HK-2 (cell line): Measurements from ENCODE around the gene BOD1.
"Not testable (repeated sequence)": the region's sequence is repeated elsewhere in the genome, so short reads cannot be mapped to it uniquely, and the experiment has no call there.

Experiments used
- DNase-seq: peaks from one replicate; pipeline ENCODE4 v3.0.0-alpha.2; 2018; ENCODE audit not compliant: unreplicated experiment

BOD1 gene

DNA sequence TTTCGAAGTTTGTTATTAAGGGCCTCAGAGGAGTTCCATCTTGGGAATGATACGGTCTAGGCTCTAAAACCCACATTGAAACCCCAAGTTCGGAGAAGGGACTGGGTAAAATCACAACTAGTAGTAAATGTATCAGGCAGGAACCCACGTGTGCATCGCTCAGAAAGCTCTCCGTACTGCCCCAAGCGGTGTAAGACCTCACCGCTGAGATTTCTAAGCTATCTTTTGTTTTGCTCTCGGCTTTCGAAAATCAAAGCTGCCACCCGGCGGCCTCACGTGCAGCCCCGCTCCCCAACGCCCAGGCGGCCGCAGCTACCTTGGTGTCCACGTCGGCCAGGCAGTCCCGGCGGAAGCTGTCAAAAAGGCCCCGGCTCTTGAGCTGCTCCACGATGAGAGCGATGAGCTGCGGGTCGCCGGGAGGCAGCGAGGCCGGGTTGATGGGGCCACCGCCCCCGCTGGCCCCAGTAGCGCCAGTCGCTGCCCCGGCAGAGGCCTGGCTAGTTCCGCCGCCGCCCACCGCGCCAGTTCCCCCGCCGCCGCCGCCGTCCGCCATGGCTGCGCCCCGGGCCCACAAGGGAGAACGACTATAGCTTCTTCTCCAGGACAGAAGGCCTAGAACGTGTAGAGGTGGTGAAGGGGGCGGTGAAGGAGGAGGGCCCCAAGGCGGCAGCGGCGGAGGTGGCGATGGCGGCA, 420 bp downstream of the BOD1 start:
- peak; percentile 42 for DNase-seq

DNA sequence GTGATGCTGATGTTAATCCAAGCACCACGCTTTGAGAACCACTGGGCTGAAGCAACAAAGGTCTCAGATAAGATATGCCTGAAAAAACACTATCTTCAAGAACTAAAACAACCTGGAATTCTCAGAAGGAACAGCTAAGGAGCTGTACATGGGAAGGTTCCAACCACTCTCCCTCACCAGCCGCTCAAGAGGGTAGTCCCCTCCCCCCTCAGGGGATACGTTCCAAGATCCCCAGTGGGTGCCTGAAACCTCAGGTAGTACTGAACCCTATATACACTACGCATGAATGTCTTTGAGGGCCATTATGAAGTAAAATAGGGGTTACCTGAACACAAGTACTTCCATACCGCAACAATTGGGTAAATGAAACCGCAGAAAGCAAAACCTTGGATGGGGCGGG, 1.9 kb downstream of the BOD1 start:
- DNase-seq: no peak

DNA sequence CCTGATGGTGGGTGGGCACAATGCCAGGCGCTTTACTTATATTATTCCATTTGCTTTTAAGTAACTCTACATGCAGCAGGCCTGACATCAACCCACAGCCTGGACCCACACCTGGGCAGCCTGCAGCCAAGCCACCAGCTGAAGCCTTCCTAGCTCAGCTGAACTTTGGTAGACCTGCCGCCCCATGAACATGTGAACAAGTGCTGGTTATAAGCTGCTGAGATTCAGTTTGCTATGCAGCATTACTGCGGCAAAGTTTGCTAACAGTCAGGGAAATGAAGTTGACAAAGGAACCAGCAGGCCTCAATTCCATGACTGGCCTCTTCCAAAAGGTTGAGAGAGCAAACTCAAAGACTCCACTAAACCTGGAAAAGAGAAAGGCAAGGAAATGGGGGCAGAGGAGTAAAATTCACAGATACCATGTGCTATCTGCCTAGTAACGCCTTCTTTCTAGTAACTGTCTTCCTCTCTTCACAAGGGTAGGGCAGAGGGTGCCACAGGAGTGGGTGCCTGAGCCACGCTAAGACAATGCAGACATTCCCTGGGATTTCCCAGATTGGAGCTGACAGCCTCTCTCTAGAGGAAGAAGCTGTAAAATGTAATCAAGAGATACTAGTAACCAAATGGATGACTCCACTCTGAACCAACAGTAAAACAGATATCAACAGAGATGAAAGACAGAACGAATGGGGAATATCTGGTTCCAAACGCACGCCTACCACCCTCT, 2.9 kb downstream of the BOD1 start:
- DNase-seq: no peak

DNA sequence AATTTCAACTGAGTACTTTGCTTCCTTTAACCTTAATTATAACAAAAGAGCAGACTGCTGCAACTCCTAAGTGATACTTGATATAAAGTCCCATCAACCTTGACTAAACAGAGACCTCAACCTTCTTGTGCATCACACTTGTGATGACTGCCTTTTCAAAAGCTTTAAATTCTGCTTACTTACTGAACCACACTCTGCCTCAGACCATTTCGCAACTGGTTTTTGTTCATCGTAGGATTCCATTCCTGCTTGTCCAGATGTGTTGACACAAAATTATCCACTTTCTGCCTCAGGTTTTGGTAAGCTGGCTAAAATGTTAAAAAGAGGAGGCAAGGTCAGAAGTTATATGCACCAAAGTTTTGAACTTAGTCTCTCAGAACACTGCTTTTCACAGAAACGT, 3.5 kb downstream of the BOD1 start:
- no peak for DNase-seq

DNA sequence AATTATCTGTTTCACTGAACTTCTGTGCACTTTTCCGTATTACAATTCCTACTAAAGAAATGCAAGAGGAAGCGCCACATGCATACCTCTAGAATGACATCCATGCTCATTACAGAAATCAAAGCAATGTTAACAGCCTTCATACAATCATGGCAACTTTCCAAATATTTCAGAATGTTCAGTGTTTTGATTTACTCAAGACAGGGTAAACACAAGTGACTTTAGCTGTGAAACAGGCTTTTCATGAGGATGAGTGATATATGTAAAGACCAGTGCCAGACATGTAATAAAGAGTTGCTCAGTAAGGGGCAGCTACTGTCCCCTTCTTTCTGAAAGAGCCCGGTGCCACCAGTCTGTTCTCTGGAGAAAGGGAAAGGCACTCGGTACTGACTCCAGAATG, 4.7 kb downstream of the BOD1 start:
- no peak for DNase-seq

DNA sequence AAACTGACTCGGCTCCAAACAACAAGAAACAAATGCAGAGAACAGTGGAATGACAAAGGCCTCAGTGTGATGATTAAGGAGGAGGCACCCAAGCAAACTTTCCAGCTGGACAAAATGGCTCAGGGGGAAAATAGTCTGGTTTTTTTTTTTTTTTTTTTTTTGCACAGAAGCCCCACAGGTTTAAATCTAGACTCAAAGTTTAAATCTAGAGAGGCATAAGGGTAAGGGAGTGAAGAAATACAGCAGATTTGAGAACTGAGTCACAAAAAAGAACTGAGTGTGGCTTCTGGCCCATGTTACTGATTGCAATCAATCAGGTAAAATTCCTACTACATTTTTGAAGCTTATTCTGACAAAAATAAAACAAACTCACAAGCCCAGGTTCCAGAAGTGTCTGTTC, 12.3 kb downstream of the BOD1 start:
- no peak for DNase-seq

DNA sequence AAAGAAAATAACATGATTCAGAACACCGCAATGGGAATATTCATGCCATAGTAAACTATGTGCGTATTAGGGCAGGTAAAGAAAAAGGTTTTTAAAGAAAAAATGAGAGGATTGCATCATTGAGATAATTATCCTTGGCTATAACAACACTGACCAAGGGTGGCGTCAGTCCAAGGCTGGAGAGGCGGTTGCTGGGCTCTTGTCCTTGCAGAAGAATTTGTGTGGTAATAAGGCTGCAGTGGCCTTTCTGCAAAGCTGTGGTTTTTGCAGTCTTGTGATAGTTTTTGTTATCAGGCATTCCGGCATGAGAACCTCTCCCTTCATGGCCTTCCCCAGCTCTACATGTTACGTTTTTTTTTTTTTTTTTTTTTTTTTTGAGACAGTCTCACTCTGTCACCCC, 14.0 kb downstream of the BOD1 start:
- DNase-seq: no peak

DNA sequence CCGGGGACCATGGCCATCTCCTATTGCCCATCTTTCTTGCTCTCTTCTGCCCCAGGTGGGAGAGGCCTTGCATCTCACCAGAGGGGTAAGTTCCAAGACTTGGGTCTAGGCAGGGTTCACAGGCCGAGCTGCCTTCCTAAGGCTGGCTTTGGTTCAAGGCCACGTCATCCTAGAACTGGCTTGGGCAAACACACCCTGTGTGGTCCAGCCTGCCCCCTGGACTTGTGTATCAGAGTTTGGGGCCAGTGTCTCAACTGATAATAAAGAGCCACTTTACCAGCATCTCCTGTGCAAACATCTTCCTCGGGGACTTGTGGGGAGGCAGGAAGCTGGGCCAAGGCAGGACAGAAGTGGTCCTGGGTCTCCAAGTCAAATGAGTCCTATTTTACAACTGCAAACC, 17.8 kb downstream of the BOD1 start:
- DNase-seq: no peak

DNA sequence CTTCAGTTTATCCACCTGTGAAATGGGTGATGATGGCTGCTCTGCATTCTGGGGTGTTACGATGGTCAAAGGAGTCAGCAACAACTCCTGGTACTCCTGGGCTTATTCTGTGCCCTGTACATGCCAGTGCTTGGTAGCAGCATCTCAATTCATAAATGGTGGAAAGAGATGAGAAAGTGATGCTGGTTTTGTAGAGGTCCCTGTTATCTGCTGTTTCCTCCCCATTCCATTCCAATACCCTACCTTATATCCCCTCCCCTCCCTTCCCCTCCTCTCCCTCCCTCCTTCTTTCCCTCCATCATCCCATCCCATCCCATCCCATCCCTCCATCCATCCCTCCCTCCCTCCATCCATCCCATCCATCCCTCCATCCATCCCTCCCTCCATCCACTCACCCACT, 19.1 kb downstream of the BOD1 start:
- DNase-seq: no peak

DNA sequence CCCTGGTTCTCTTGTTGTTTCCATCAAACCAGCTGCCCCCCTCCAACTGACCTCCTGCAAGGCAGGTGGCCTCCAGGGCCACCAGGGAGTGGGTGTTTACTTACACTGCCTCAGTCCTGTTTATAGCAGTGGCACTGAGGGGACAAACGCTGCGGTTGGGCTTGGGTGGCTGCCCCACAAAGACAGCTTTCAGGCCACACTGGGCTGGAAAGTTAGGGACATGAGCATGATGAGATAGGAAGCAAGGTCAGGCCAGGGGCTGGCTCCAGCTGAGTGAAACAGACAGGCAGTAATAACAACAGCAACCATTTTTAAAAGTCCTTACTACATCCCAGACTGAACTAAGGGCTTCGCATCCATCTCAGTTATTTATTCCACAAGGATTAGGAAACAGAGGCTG, 20.6 kb downstream of the BOD1 start:
- DNase-seq: no peak

DNA sequence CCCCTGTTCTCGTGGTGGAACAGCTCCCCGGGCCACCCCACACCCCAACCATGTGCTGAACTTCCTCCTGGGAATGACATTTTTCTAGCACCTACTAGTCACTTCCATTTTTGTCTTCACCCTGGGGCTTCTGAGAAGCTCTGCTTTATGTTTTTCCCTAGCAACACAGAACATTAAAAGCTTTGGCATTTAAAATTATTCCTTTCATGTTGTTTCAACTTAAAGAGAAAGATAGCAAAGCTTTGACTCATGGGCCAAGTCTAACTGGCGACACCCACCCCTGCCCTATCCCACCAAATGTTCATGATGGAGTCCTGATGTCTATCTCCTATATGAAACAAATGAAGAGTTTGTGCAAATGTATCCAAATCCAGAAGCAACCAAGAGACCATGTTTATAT, 22.4 kb downstream of the BOD1 start:
- DNase-seq: no peak

DNA sequence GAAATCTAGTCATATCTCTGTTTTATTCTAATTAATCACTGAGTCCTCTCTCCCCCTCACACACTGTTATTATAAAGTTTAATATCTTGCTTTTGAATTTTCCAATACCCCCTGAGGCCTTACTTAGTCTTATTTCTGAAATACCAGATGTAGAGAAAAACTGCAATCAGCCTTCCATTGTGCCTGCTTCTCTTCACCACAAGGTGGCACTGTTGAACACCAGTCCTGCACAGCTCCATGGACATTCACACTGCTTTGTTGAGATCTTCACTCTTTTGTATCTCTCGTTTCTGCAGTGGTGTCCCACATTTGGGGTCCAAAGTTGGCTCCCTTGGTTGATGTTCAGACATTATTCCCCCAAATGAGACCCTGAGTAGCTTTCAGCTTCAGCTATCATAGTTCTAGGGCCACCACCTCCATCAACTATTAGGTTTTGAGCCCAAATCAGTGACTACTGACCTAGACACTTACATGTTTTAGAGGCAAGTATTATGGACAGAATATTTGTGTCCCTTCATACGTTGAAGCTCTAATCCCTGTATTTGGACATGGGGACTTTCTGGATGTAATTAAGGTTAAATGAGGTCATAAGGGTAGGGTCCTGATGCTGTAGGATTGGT, 24.3 kb downstream of the BOD1 start:
- no peak for DNase-seq

DNA sequence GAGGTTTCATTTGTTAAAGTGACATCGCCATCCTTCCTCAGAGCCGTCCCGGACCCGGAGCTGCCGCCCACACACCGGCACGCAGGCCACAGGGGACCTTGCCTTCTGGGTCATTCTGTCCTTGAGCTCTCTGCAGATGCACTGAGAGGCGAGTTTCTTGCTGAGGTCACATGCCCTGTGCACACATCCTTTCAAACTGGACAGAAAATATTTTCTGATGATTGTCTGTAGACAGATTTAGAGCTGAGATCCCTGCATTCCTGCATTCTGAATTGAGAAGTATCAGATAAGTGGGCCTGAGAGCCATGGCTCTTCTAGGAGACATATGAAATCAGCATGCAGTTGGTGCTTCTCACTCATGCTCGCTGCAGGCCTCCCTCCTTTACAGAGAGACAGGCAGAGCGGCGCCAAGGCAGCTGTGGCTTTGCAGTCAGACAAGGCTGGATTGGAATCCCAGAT, 25.4 kb downstream of the BOD1 start:
- no peak for DNase-seq

DNA sequence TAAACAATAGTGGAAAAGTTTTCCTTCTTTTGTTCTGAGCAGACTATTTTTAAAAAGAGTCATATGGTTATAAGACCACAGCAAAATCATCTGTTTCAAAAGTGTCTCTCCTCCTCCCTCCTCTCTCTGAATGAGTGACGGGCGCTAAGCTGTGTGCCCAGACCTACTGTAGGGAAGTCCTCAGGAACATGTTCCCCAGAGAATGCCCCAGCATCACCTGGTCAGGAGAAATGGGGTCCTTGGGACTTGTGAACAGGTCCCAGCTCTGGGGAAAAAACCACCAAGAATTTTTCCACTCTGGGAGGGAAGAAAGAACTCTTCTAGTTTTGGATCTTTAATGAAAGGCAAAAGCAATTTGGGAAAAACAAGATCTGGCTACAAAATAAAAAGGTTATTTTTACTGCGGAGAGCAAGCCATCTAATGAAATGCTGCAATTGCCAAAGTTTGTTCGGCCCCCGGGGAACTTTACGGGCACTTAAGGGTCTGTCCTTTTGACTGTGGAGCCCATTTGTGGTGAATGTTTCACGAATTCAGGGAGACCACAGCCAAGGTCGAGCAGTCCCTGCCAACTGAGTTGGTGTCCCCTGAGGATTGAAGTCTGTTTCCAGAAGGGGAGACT, 25.9 kb downstream of the BOD1 start:
- no peak for DNase-seq

DNA sequence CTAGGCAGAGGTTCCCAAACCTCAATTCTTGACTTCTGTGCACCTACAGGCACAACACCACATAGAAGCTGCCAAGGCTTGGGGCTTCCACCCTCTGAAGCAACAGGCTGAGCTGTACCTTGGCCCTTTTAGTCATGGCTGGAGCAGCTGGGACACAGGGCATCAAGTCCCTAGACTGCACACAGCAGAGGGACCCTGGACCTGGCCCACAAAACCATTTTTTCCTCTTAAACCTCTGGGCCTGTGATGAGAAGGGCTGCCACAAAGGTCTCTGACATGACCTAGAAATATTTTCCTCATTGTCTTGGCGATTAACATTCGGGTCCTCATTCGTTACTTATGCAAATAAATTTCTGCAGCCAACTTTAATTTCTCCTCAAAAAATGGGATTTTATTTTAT, 30.3 kb downstream of the BOD1 start:
- DNase-seq: not testable (repeated sequence)

DNA sequence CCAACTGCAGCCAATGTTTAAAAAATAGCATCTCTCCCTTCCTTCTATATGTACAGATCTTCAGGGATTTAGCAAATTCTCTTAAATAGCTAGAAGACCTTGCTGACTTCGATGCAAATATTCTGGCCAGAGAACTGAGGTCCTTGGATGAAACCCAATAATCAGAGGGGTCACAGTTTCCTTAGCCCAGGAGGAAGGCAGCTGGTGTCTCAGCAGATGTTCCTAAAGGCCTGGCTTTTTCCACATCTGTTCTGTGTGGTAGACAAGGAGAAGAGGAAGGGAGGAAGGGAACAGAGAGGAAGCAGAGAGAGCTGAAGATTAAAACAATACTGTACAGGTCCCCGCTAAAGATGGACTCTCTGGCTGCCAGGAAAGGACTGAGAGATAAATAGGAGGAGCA, 33.1 kb downstream of the BOD1 start:
- no peak for DNase-seq

DNA sequence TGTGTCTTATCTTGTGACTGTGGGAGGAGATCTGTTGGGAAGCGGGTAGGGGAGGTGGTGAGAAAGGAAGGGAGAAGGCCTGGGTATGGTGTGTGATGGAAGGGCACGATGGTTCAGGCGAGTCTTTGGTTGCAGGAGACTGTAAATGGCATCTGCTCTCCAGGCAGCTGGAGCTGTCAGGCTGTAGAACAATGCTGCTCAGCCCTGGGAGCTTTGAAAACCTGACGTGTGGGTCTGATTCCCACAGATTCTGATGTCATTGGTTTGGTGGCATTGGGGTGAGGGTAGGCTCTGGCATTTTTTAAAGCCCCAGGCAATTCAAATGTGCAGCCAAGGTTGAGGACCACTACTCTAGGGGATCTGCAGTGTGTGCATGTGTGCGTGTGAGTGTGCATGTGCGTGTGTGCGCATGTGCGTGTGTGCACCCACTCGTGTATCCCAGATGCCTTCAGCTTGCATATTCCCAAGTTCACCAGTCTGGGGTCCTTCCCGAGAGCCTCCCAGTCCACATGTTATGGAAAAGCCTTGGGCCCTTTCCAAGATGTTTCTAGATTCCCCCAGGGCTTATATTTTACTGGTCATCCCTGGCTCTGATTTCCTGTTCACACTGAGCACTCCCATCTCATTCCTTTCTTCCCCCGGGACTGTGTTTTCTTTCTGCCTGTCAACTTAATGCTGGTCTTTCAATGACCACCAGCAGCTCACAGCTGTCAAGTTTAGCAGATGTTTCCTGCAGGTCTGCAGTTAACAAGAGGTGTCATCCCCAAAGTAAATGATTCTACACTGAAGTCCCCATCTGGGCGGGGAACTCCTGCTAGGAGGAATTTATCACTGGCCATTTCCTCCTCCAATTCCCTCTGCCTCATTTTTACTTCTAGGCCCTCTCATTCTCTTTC, 34.0 kb downstream of the BOD1 start:
- no peak for DNase-seq

DNA sequence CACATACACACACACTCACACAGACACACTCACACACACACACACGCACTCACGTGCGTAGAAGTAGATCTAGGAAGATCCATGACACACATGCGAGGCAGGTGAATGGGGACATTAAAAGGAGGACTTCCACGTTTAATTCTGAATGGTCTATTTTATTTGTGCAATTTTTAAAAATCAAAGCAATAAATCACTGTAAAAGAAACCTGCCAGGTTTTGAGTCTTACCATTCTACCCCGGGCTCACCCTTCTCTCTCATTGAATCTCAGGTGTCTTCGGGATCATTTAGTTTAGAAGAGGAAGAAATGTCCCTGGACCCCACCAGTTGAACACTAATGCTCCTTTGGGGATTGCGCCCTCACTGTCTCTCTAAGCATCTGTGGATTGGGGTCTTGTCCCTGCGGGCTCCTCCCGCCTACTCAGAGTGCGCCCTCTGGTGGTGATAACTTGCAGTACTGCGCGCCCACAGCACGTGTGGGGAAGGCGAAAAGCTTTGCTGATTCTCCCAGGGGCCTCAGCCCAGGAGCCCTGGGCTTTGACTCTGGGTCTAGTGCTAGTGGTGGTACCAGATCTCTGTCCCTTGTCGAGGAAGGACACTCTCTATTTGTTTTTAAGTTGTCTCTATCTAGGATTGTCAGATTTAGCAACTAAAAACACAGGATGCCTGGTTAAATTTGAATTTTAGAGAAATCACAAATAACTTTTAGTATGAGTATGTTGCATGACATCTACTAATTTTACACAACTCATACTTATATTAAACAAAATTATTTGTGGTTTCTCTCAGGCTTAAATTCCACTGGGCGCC, 34.8 kb downstream of the BOD1 start:
- DNase-seq: peak; percentile 13

DNA sequence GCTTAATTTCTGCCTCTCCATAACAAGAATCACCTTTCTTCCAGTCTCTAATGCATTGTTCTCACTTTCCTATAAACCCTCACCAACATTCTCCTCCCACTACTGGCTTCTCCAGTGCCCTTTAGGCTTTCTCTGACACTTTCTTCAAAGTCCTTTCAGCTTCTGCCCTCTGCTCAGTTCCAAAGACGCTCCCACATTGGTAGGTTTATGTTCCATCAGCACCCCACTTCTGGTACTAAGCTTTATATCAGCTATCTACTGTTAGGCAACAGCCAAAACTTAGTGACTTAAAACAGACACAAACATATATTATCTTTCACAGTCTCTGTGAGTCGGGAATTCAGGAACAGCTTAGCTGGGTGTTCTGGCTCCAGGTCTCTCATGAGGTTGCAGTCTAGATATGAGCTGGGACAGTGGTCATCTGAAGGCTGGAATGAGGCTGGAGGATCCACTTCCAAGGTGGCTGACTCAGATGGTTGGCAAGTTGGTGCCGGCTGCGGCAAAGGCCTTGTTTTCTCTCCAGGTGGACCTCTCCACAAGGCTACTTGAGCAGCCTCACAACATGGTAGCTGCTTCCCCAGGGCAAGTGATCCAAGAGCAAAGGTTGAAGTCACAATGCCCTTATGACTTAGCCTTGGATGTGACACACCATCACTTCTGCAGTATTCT, 37.4 kb downstream of the BOD1 start:
- DNase-seq: no peak

DNA sequence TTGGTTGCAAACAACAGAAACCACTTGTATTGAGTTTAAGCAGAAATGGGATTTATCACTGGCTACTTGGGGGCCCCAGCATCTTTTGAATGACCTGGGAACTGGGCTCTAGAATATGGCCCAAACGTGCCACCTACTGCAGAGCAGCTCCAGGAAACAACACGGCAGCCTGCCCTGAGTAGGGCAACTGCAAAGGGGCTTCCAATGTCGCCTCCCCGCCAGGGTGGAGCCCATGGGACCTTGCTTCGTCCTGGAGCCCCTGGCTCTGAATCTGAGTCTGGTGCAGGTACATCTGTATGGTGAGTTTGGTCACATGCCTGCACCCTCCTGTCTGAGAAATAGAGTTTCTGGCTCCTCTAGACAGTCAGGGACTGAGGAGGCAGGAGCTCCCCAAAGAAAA, 38.6 kb downstream of the BOD1 start:
- no peak for DNase-seq
